ENCODE measurements around the gene RUFY2.
"Not testable (repeated sequence)": the region's sequence is repeated elsewhere in the genome, so short reads cannot be mapped to it uniquely, and the experiment has no call there.

RUFY2 gene, protein sequence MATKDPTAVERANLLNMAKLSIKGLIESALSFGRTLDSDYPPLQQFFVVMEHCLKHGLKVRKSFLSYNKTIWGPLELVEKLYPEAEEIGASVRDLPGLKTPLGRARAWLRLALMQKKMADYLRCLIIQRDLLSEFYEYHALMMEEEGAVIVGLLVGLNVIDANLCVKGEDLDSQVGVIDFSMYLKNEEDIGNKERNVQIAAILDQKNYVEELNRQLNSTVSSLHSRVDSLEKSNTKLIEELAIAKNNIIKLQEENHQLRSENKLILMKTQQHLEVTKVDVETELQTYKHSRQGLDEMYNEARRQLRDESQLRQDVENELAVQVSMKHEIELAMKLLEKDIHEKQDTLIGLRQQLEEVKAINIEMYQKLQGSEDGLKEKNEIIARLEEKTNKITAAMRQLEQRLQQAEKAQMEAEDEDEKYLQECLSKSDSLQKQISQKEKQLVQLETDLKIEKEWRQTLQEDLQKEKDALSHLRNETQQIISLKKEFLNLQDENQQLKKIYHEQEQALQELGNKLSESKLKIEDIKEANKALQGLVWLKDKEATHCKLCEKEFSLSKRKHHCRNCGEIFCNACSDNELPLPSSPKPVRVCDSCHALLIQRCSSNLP

DNA sequence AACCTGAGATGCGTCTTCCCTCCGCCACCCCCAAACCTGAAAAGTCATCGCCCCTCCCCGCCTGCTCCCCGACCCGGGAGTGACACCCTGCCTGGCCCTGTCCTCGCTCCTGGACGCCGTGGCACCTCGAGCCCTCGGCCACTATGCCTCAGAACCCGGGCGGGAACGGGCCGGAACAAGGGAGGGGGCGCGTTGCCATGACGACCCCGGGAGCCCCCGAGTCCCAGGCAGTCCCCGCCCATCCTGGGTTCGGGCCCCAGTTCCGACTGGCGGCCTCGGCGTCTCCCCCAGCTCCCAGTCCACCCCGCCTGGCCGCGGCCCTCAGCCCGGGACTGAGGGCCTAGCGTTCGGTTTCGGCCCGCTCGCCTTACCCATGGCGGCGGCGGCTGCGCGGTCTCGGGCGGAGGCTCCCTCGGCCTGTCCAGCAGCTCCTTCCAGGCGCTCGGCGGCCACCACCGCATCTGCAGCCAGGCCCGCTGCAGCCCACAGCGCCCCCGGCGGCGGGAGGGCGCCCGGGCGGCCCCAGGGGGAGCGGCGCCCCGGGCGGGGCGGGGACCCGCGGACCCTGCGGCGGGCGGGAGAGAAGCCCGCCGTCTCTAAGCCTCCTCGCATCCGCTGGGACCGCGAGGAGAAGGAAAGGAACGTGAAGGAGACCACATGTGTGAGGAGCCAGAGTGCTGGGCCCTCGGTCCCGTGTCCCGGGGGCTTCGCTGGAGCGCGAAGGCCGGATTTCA lies at the start of gene RUFY2:
RUFY2 (minus strand) TSS at position 463 of the 734 bp plus-strand sequence; CDS start at position 375, 88 bp downstream.
- DNase-seq (ENCODE audit: extremely low read depth in 1 of 2, low read depth in 1 of 2) = peak in 1 of 2 donors; percentile 67

DNA sequence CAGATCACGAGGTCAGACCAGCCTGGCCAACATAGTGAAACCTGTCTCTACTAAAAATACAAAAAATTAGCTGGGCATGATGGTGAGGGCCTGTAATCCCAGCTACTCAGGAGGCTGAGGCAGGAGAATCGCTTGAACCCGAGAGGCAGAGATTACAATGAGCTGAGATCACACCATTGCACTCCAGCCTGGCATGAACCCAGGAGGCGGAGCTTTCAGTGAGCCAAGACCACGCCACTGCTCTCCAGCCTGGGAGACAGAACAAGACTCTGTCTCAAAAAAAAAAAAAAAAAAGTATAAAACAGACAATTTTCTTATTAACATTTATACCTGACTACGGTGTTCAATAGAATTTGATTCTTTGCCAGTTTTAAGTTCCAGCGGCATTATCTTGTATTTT lies 42.6 kb upstream of the RUFY2 start:
- not testable (repeated sequence) for DNase-seq (ENCODE audit: extremely low read depth in 1 of 2, low read depth in 1 of 2)

DNA sequence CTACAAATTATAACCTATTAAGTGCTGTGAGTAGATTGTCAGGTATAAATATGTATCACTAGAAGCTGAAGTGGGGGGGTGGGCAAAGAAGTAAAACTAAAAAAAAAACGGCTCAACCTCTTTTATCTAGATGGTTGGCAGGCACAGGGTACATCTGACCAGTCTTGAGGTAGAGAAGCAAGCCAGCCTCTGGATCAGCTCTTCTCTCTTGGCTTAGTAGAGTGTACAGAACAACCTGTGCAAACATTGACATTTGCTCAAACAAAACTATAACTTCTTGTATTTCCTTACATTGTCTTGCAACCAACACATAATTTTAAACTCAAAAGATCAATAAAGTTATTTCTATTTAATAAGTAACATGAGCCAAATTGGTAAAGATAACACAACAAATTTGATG lies 39.1 kb upstream of the RUFY2 start:
- DNase-seq (ENCODE audit: extremely low read depth in 1 of 2, low read depth in 1 of 2) = no peak

DNA sequence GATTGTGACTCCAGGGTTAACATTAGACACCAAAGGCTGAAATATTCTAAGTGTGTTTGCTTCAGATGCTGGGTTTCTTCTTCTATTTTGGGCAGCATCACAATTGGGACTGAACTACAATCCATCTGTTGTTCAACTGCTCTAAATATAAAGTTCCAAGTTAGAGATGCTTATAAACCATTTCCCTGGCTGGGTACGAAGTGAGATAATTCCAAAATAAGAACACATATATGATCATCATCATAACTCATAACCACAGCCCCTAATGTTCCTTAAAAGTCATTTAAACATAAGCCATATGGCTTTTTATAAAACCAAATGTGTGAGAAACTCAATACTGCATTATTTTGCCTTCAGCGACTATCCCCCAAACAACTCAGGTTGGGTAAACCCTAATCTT lies 35.9 kb upstream of the RUFY2 start:
- DNase-seq (ENCODE audit: extremely low read depth in 1 of 2, low read depth in 1 of 2) = no peak

DNA sequence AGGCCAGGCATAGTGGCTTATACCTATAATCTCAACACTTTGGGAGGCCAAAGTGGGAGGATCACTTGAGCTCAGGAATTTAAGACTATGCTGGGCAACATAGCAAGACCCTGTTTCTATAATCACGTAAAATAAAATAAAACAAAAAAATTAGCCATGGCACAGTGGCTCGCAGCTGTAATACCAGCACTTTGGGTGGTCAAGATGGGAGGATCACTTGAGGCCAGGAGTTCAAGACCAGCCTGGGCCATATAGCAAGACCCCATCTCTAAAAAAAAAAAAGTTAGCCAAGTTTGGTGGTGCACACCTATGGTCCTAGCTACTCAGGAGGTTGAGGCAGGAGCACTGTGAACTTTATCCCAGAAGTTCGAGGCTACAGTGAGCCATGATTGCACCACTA lies 33.8 kb upstream of the RUFY2 start:
- no peak for DNase-seq (ENCODE audit: extremely low read depth in 1 of 2, low read depth in 1 of 2)

DNA sequence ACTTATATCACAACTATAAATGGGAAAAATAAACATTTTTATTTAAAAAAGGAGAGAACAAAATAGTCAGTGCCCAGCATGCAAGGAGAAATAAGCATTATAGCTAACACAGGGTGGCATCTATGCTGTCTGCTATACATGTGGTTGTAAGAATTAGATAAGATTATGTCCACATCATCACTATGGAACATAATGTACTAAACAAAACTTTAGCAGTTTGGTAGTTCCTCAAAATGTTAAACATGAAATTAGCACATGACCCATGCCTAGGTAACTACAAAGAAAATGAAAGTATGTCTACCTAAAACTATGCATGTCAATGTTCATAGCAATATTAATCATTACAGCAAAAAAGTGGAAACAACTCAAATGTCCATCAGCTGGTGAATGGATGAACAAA lies 28.7 kb upstream of the RUFY2 start:
- DNase-seq (ENCODE audit: extremely low read depth in 1 of 2, low read depth in 1 of 2) = no peak

DNA sequence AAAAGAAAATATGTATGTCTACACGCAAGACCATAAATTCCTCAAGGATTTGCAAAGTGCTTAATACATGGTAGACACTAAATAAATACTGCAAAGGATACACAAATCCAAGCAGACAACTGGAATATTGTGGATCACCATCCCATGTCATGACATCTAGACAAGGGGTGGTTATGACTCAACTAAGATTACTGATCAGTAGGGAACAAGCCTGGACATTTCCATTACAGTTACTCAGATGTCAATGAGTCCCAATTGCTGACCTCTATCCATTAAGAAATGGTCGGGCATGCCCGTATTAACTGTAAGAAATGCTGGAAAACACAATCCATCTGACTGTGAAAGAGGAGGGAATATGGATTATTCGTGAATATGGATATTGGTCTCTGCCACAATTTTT lies 27.6 kb upstream of the RUFY2 start:
- no peak for DNase-seq (ENCODE audit: extremely low read depth in 1 of 2, low read depth in 1 of 2)

DNA sequence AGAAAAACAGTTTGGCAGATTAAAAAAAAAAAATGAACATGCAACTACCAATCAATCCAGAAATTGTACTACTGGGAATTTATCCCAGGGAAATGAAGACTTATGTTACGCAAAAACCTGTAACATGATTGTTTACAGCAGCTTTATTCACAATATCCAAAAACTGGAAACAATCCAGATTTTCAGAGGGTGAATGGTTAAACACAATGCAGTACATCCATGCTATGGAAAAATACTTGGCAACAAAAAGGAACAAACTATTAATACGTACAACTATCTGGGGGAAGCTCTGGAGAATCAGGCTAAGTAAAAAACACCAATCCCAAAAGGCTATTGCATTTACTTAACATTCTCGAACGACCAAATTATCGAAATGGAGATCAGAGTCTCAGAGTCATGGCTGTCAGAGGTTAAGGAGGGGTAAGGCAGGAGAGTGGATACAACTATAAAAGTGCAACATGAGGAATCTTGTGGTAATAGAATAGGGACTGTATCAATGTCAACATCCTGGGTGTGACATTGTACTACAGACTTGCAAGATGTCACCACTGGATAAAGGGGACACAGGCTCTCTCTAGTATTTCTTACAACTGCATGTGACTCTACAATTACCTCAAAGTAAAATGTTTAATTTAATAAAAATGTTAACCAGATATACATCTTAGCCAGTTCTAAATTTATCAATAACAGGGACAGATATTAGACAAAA lies 21.5 kb upstream of the RUFY2 start:
- DNase-seq (ENCODE audit: extremely low read depth in 1 of 2, low read depth in 1 of 2) = no peak

DNA sequence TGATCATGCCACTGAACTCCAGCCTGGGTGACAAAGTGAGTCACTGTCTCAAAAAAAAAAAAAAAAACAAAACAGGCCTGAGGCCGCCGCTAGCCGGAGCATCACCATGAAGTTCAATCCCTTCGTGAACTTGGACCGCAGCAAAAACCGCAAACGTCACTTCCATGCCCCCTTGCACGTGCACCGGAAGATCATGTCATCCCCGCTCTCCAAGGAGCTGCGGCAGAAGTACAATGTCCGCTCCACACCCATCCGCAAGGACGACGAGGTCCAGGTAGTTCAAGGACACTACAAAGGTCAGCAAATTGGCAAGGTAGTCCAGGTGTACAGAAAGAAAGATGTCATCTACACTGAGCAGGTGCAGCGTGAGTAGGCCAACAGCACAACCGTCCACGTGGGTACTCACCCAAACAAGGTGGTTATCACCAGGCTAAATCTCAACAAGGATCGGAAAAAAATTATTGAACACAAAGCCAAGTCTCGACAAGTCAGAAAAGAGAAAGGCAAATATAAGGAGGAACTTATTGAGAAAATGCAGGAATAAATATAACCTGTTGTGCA lies 17.5 kb upstream of the RUFY2 start:
- no peak for DNase-seq (ENCODE audit: extremely low read depth in 1 of 2, low read depth in 1 of 2)

DNA sequence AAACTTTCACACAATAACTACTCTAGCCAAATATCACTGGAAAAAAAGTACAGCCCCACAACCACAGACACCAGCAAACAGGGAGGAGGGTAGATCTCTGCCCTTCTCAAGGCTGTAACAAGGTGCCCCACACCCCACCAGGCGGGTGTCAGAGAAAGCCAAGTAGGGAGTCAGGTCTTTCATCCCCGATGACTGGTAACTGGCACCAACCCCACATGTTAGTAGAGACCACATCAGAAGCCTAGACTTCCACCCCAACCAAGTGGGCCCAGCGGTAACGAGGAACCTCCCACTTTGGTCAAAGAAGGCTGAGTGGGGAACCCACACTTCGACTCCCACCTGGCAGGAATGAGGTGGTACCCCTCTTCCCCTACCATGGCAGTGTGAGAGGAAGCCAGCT lies 16.4 kb upstream of the RUFY2 start:
- no peak for DNase-seq (ENCODE audit: extremely low read depth in 1 of 2, low read depth in 1 of 2)

DNA sequence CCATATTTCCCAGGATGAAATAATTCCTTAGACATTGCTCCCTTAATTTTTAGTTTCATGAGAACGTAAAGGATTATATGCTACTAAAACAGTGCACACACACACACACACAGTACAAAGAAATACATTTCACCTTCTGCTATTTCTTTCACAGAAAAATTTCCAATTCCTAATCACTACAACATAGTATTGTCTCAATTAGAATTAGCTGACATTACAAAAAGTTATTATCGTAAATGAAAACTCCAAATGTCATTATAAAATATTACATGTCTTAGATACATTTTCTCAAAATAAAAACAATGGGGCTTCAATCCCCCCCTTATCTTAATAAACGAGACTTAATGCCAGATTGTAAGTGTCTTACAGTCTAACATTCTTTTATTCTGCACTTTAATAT lies 12.3 kb upstream of the RUFY2 start:
- no peak for DNase-seq (ENCODE audit: extremely low read depth in 1 of 2, low read depth in 1 of 2)

DNA sequence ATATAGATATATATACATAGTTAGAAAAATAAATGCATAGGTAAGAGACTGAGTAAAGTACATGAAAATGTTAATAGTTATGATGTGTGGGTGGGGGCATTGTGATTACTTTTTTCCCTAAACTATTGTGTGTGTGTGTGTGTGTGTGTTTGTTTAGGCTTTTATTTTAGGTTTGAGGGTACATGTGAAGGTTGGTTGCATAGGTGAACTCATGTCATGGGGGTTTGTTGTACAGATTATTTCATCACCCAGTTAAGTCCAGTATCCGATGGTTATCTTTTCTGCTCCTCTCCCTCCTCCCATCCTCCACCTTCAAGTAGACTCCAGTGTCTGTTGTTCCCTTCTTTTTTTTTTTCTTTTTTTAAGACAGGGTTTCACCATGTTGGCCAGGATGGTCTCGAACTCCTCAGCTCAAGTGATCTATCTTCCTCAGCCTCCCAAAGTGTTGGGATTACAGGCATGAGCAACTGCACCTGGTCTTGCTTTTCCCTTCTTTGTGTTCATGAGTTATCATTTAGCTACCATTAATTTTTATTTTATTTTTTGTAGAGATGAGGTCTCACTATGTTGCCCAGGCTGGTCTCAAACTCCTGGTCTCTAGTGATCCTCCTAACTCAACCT lies 1.9 kb upstream of the RUFY2 start:
- no peak for DNase-seq (ENCODE audit: extremely low read depth in 1 of 2, low read depth in 1 of 2)

DNA sequence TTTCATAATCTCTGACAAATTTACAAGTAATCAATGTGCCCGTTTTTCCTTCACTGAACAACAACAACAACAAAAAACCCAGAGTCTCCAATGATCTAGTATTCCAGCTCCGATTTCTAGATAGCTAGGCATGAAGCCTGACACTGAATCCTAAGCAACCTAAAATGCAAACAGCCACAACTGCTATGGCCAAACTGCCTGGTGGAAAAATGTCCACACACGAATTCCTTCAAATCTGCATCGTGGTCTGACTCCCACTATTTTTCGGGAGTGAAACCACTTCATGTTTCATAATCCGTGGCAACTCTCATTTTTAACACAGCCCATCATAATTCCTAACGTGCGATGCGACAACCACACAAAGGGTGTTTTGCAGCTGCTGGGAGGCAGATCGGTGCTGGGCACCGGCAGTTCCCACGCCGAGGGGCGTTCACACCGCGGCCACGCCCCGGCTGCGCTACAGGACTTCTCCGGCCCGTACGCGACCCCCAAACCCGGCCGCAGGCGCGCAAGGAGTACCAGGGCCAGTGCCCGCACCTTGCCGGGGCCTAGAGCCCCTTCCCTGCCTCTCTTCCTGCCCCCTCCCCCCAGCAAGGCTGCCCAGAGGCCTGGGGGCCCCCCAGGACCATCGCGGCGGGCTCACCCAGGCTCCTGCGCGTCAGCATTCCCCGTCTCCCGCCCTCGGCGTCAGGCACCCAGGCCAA lies 814 bp downstream of the RUFY2 start:
- DNase-seq (ENCODE audit: extremely low read depth in 1 of 2, low read depth in 1 of 2) = peak in 1 of 2 donors; percentile 5

DNA sequence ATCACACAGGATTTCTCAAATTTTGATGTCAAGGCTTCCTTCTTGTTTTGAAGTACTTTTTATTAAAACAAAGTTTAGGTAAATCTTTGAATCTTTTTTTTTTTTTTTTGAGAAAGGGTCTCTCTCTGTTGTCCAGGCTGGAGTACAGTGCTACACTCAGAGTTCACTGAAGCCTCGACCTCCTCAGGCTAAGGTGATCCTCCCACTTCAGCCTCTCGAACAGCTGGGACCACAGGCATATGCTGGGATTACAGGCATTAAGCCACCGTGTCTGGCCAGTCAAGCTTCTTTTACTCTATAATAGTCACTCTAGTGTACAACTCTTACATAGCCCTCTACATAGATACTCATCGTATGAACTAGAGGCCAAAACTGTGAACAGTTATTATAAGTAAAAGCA lies 3.4 kb downstream of the RUFY2 start:
- no peak for DNase-seq (ENCODE audit: extremely low read depth in 1 of 2, low read depth in 1 of 2)

DNA sequence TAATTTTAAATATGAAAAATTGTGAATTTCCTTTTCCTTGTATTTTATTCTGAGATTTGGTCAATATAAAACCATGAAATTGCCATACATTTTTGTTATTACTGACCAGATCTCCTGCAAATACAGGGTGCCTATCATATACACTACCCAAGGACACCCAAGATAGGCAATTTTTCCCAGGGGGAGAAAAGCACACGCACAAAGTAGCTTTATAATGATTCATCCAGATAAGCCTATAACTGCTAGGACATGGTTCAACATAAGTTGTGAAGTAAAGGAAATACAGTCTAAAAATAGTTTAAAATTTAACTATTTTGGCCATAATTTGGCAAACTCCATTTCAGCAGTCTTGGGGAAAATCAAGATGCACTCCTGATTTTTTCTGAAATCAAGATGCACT lies 4.8 kb downstream of the RUFY2 start:
- DNase-seq (ENCODE audit: extremely low read depth in 1 of 2, low read depth in 1 of 2) = no peak

DNA sequence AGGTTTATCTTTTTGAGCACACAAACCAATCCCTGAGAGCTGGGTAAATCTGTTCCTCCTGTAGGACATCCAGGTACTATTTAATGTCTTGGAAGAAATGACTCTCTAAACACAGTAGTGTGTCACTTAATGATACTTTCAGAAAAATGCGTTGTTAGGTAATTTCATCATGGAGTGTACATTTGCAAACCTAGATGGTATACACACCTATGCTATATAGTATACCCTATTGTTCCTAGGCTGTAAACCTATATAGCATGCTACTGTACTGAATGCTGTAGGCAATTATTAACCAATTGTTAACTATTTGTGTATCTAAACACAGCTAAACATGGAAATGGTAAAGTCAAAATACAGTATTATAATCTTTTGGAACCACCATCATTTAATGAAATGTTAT lies 10.1 kb downstream of the RUFY2 start:
- no peak for DNase-seq (ENCODE audit: extremely low read depth in 1 of 2, low read depth in 1 of 2)

DNA sequence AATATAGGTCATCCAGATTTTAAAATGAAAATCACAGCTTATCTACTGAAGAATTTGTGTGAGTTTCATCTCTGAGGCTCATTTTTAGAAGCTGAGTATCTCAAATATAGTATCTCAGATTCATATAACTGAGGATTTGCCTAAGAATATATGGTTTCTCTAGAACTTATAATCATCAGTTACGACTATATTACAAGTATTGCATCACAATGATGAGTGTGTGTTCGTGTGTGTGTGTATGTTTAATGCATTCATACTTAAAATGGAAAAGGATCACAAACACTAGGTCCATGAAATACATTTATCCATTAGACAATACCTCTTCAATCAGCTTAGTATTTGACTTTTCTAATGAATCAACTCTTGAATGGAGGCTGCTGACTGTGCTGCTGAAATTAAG lies 21.3 kb downstream of the RUFY2 start:
- DNase-seq (ENCODE audit: extremely low read depth in 1 of 2, low read depth in 1 of 2) = no peak

DNA sequence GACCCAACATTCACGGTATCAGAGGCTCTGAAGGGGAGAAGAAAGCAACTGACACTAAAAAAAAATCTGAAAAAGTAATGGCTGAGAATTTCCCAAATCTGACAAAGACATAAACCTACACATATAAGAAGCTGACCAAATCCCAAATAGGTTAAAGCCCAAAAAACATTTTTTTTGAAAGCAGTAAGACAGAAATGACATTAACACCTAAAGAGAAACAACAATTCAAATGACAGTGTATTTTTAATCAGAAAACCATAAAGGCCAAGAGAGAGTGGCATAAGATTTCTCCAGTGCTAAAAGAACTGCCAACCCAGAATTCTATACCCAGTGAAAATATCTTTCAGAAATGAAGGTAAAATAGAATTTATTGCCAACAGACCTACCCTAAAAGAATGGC lies 35.5 kb downstream of the RUFY2 start:
- no peak for DNase-seq (ENCODE audit: extremely low read depth in 1 of 2, low read depth in 1 of 2)

DNA sequence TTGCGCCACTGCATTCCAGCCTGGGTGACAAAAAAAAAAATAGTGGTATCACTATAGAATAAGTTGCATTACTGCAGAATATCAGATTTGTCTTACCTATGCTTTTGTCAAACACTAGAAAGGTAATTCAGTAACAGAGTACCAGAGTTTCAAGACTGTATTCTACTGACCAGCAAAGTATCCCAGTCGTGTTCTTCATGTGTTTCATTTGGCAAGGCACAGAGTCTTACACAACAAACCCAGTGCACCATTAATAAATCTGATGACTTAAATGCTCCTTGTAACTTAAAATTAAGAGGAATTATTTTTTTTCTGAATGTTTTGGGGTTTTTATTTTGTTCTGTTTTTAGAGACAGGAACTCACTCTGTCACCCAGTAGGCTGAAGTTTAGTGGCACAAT lies 40.0 kb downstream of the RUFY2 start:
- DNase-seq (ENCODE audit: extremely low read depth in 1 of 2, low read depth in 1 of 2) = no peak

DNA sequence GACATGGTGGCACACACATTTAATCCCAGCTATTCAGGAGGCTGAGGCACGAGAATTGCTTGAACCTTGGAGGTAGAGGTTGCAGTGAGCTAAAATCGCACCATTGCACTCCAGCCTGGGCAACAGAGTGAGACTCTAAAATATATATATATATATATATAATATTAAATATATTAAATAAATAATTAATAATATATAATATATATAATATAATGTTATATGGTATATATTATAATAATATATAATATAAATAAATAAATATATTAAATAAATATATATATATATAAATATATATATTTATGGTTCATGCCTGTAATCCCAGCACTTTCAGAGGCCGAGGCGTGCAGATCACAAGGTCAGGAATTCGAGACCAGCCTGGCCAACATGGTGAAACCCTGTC lies 40.5 kb downstream of the RUFY2 start:
- DNase-seq (ENCODE audit: extremely low read depth in 1 of 2, low read depth in 1 of 2) = no peak

Measured in activated CD8-positive, alpha-beta memory T cell treated with anti-CD3 and anti-CD28 coated beads for 1 hour (primary cell).